Smooth muscle cell (in vitro differentiated cells): ENCODE results near the gene RANGAP1. TPM values are rescaled to one million over a fixed set of nuclear protein-coding genes. Genes with fewer than 3 reads are reported as not detected.

Source experiments
- DNase-seq: peaks from one replicate; lab custom pipeline; 2025; ENCODE audit not compliant: unreplicated experiment; lab: John Stamatoyannopoulos, UW
- H2AFZ ChIP-seq: fragments of 200-600 bp; sonication (generic); 2 replicates; pipeline ENCODE4 v1.6.0; 2016; ENCODE audit warnings: antibody characterized with exemption, low read depth, mild to moderate bottlenecking
- H3F3A ChIP-seq: fragments of 200-600 bp; sonication (generic); 2 replicates; pipeline ENCODE4 v1.6.0; 2017; ENCODE audit warnings: antibody characterized with exemption, low read depth
- H3K27ac ChIP-seq: fragments of 200-600 bp; sonication (generic); 2 replicates; pipeline ENCODE4 v1.5.1; 2016; ENCODE audit warnings: low read depth, mild to moderate bottlenecking
- H3K27me3 ChIP-seq: fragments of 200-600 bp; sonication (generic); 2 replicates; pipeline ENCODE4 v1.6.1; 2016; ENCODE audit warnings: low read depth, mild to moderate bottlenecking
- H3K36me3 ChIP-seq: fragments of 200-600 bp; sonication (generic); 2 replicates; pipeline ENCODE4 v1.5.1; 2016; ENCODE audit warnings: low read depth
- H3K4me1 ChIP-seq: fragments of 200-600 bp; sonication (generic); 2 replicates; pipeline ENCODE4 v1.5.1; 2016; ENCODE audit warnings: low read depth
- H3K4me2 ChIP-seq: fragments of 200-600 bp; sonication (generic); 2 replicates; pipeline ENCODE4 v1.6.0; 2016; ENCODE audit warnings: mild to moderate bottlenecking
- H3K4me3 ChIP-seq: fragments of 200-600 bp; sonication (generic); 2 replicates; pipeline ENCODE4 v1.5.1; 2016; ENCODE audit warnings: mild to moderate bottlenecking
- H3K79me2 ChIP-seq: fragments of 200-600 bp; sonication (generic); 2 replicates; pipeline ENCODE4 v1.6.0; 2016; ENCODE audit warnings: low read depth, mild to moderate bottlenecking
- H3K9ac ChIP-seq: fragments of 200-600 bp; sonication (generic); 2 replicates; pipeline ENCODE4 v1.6.0; 2016; ENCODE audit warnings: low read depth
- H3K9me3 ChIP-seq: fragments of 200-600 bp; sonication (generic); replicated peaks from 2 replicates; pipeline ENCODE4 v1.5.1; 2016; ENCODE audit warnings: low read depth
- H4K20me1 ChIP-seq: fragments of 200-600 bp; sonication (generic); 2 replicates; pipeline ENCODE4 v1.6.0; 2016; ENCODE audit warnings: low read depth
- CTCF ChIP-seq: fragments of 200-600 bp; sonication (generic); IDR thresholded peaks from 2 replicates; pipeline ENCODE4 v1.5.1; 2017; ENCODE audit warnings: borderline replicate concordance, mild to moderate bottlenecking, antibody characterized with exemption; ENCODE audit not compliant: insufficient read depth, poor library complexity, severe bottlenecking
- WGBS: methylation state at CpG from one replicate; pipeline ENCODE4 v1.1.7; 2016; ENCODE audit warnings: low lambda C conversion rate; 5-methylcytosine and 5-hydroxymethylcytosine counted together
- microRNA-seq: library from miRNA; unstranded; fragments of <30 nt; microRNA quantifications from one replicate; pipeline ENCODE4, GENCODE V29; 2016; ENCODE audit warnings: borderline number of aligned reads
- polyA plus RNA-seq: library from polyadenylated mRNA; unstranded; fragments of >200 nt; fragmentation: Nextera tagmentation; extraction: Ambion mirVana; gene quantifications from 2 replicates; pipeline ENCODE4 v1.2.1, GENCODE V29; 2016
- small RNA-seq: library from RNA; depleted of rRNA; stranded (forward); fragments of <200 nt; gene quantifications from one replicate; pipeline ENCODE3, GENCODE V24; 2014
- total RNA-seq: library from RNA; depleted of rRNA; stranded (reverse); fragments of >200 nt; gene quantifications from 2 replicates; pipeline ENCODE4 v1.2.3, GENCODE V29; 2014

The RANGAP1 gene
- total and polyA plus RNA-seq, 2 experiments from 2014 or later: 20.6 to 21.7 TPM

- H2AFZ ChIP-seq: no peak overlapping the region
- no peaks in the 10 kb centered on the region for H3K36me3 ChIP-seq
- no peaks in the 10 kb centered on the region for H4K20me1 ChIP-seq
- 83% methylated on average over 10 of the region's 10 CpGs for WGBS
- no peak overlapping the region for H3K9ac ChIP-seq
- no peak for TF ChIP-seq CTCF
- peaks cover 7% of the 10 kb centered on the region for H3K27me3 ChIP-seq
- DNase-seq: no peak
- no peak overlapping the region for H3K4me2 ChIP-seq
- H3K79me2 ChIP-seq: peaks cover 8% of the 10 kb centered on the region
- H3K9me3 ChIP-seq: no peaks in the 10 kb centered on the region
- H3K4me1 ChIP-seq: no peaks in the 10 kb centered on the region
- H3K4me3 ChIP-seq: no peak overlapping the region
- no peak overlapping the region for H3K27ac ChIP-seq
- no peaks in the 10 kb centered on the region for H3F3A ChIP-seq
Observed at GRCh38 chr22:41201141-41201540, 84.8 kb downstream of the RANGAP1 start.

- Histone ChIP-seq H2AFZ (peak overlapping the region; percentile 74), H4K20me1 (no peaks in the 10 kb centered on the region), H3K79me2 (no peaks in the 10 kb centered on the region), H3K9ac (no peak overlapping the region), H3K36me3 (no peaks in the 10 kb centered on the region), H3K4me3 (peak overlapping the region; percentile 74), H3K9me3 (no peaks in the 10 kb centered on the region), H3K4me1 (no peaks in the 10 kb centered on the region), H3K27ac (no peak overlapping the region), H3K27me3 (peaks cover 7% of the 10 kb centered on the region), H3F3A (no peaks in the 10 kb centered on the region), H3K4me2 (peak overlapping the region; percentile 97)
- 6% methylated on average over 9 of the region's 9 CpGs for WGBS
- DNase-seq: no peak
- no peak for TF ChIP-seq CTCF
Observed at GRCh38 chr22:41198027-41198580, 87.9 kb downstream of the RANGAP1 start.

- under 1% methylated on average over 74 of the region's 91 CpGs for WGBS
- H3K4me1 ChIP-seq: no peaks in the 10 kb centered on the region
- H3K27me3 ChIP-seq: peaks cover 7% of the 10 kb centered on the region
- H3K4me3 ChIP-seq: peak overlapping the region; percentile 74
- no peaks in the 10 kb centered on the region for H3K79me2 ChIP-seq
- H3K9me3 ChIP-seq: no peaks in the 10 kb centered on the region
- peak; percentile 55 for DNase-seq
- H3K27ac ChIP-seq: no peak overlapping the region
- no peaks in the 10 kb centered on the region for H3K36me3 ChIP-seq
- H2AFZ ChIP-seq: peak overlapping the region; percentile 86
- TF ChIP-seq CTCF: no peak
- no peaks in the 10 kb centered on the region for H4K20me1 ChIP-seq
- H3F3A ChIP-seq: no peaks in the 10 kb centered on the region
- H3K4me2 ChIP-seq: peak overlapping the region; percentile 97
- H3K9ac ChIP-seq: no peak overlapping the region
Observed at GRCh38 chr22:41197038-41197972, 88.7 kb downstream of the RANGAP1 start.

Small RNA genes lying within 50 kb of the gene (microRNA-seq; reads per million reads assigned to microRNA genes)
- not detected for gene MIR6889

Small RNA genes lying within 50 kb of the gene (small RNA-seq; reads per million reads assigned to genes)
- not detected for gene MIR6889

Other genes starting within 250 kb of the RANGAP1 start
- gene EP300, start 193.6 kb downstream of the RANGAP1 start, total RNA-seq: 46.4 and 46.8 TPM in 2 replicates
- 10.3 and 27.8 TPM in 2 replicates for gene EP300, start 193.6 kb downstream of the RANGAP1 start, polyA plus RNA-seq
- gene L3MBTL2, start 80.9 kb downstream of the RANGAP1 start, total RNA-seq: 10.7 and 11.2 TPM in 2 replicates
- 15.5 TPM in 2 replicates for gene L3MBTL2, start 80.9 kb downstream of the RANGAP1 start, polyA plus RNA-seq
- gene CHADL, start 45.3 kb downstream of the RANGAP1 start, total RNA-seq: 1.2 TPM in 1 of 2 replicates, not detected in the other
- 0.17 and 2.2 TPM in 2 replicates for gene CHADL, start 45.3 kb downstream of the RANGAP1 start, polyA plus RNA-seq
- 20.3 and 20.6 TPM in 2 replicates for gene ZC3H7B, start 15.3 kb upstream of the RANGAP1 start, total RNA-seq
- gene ZC3H7B, start 15.3 kb upstream of the RANGAP1 start, polyA plus RNA-seq: 3.7 and 5.5 TPM in 2 replicates
- gene TEF, start 95.8 kb upstream of the RANGAP1 start, total RNA-seq: 6.4 and 7.7 TPM in 2 replicates
- gene TEF, start 95.8 kb upstream of the RANGAP1 start, polyA plus RNA-seq: 7.6 and 9.0 TPM in 2 replicates
- gene TOB2, start 160.6 kb upstream of the RANGAP1 start, total RNA-seq: 17.9 and 19.7 TPM in 2 replicates
- 25.6 and 27.0 TPM in 2 replicates for gene TOB2, start 160.6 kb upstream of the RANGAP1 start, polyA plus RNA-seq
- gene PHF5A, start 182.5 kb upstream of the RANGAP1 start, total RNA-seq: 28.3 and 42.7 TPM in 2 replicates
- gene PHF5A, start 182.5 kb upstream of the RANGAP1 start, polyA plus RNA-seq: 19.4 and 24.2 TPM in 2 replicates
- gene ACO2, start 182.9 kb upstream of the RANGAP1 start, total RNA-seq: 33.0 and 33.4 TPM in 2 replicates
- gene ACO2, start 182.9 kb upstream of the RANGAP1 start, polyA plus RNA-seq: 72.1 and 85.5 TPM in 2 replicates